Activated CD4-positive, alpha-beta T cell treated with anti-CD3 and anti-CD28 coated beads, Interleukin-2, Interleukin-6, amounts not matched to agents 100 ng/mL and 50 ng/mL, durations not matched to agents 16 hours and 8 hours (primary cell): ENCODE results near the gene GRM6.

Experiments
- DNase-seq: peaks from one replicate; pipeline ENCODE4 v3.0.0-alpha.2; 2020

Gene GRM6

DNA sequence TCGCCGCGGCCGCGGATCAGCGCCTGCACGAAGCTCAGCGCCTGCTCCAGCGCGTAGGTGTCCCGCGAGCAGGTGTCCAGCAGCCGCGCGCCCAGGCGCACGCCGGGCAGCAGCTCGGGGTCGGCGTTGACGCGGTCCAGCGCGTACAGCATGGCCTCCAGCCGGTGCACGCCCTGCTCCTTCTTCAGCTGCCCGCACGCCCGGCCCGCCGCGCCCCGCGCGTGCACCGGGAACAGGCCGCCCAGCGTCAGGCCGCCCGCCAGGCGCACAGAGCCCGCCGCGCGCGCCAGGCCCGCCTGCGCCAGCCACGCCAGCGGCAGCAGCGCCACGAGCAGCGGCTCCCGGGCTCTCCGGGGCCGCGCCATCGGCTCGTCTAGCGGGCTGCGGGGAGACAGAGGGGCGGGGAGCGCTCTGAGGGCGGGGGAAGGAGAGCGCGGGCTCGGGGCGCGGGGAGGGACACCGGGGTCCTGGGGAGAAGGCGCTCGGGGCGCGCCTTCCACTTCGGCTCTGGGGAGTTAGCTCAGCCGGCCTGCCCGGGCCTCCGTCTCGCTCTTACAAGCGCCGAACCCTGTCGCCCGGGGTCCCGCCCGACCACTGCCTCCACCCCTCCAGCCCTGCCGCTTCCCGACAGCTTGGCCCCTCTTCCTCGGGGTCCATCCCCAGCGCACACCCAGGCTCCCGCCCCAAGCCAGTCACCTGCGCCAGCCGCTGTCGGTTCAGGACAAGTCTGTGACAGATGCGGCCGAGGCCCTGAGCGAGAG, at the start of gene GRM6:
Gene GRM6 (minus strand): TSS at position 741 of the 761 bp plus-strand sequence. CDS start 376 bp downstream, at position 365.
- DNase-seq = no peak

DNA sequence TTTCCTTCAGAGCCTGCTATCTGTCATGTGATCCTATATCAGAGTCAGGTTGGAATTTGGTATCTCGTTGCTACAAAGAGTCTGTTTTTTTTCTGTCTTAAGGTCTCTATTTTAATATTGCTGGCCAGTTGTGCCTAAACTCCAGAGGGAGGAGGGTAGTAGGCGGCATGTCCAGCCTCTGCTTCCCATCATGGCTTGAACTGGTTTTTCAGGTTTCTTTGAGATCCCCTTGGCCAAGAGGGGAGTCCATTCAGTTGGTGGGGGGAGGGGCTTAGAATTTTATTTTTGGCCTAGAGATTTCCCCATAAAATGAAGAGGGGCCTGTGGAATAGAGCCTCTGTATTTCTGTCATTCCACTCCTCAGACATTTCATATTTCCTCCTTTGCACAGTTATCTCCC, 49.6 kb upstream of the GRM6 start:
- no peak for DNase-seq

DNA sequence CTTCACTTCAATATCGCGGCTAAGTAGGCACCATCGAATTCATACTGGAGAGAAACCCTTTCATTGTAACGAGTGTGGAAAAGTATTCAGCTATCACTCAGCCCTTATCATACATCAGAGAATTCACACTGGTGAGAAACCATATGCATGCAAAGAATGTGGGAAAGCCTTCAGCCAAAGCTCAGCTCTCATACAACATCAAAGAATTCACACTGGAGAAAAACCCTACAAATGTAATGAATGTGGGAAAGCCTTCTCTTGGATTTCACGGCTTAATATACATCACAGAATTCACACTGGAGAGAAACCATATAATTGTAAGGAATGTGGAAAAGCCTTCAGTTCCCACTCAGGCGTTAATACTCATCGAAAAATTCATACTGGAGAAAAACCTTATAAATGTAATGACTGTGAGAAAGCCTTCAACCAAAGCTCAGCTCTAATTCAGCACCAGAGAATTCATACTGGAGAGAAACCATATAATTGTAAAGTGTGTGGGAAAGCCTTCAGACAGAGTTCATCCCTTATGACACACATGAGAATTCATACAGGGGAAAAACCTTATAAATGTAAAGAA, 38.0 kb upstream of the GRM6 start:
- no peak for DNase-seq

DNA sequence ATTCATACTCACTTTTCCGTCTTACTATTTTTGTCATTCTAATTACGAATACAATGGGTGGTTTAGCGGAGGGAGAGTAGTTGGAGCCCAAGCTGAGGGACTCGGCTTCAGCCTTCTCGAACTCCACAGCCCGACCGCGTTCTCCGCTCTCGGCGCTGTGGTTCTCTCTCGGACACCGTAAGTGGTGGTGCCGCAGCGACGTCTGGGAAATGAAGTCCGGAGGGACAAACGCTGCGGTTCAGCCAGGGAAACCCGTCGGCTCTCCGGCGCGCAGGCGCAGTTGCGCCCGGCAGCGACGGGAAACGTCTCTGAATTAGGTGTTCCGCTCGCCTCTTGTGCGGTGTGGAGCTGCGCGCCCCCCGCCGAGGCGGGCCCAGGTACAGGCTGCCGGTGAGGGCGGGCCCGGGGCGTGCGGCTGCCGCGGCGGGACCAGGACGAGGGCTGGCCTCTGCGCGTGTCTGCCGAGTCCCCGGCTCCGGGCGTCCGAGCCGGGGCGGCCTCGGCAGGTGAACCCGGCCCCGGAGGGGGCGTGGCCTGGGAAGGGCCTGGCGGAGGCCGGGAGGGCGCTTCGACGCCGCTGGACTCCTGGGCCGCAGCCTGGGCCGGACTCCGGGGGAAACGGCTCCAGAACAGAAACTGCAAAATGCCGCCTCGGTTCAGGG, 28.5 kb upstream of the GRM6 start, which contains the start of gene ZNF879:
Gene ZNF879 (plus strand): TSS at position 277 of the 662 bp plus-strand sequence. CDS start 1,201 bp downstream, outside the sequence.
- peak; percentile 93 for DNase-seq

DNA sequence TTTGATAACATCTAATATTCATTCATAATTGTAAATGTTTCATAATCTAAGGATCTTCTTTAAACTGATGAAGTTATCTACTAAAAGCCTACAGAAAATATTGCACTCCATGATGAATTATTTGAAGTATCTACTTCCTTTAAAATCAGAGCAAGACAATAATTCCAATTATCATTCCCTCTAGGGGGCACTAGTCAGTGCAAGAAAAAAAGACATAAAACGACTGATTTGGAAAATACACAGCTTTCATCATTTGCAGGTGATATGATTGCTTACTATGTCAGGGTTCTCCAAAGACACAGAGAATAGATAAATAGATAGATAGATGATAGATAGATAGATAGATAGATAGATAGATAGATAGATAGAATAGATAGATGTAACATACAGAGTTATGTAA, 13.5 kb upstream of the GRM6 start:
- no peak for DNase-seq

DNA sequence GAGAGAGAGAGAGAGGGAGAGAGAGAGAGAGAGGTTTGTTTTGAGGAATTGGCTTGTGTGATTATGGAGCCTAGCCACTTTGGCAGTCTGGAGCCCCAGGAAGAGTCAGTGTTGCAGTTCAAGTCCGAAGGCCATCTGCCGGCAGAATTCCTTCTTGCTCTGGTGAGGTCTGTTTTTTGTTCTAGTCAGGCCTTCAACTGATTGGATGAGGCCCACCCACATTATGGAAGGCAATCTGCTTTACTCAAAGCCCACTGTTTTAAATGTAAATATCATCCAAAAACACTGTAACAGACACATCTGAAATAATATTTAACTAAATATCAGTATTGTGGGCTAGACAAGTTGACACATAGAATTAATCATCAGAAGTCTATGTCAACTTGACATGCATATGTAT, 11.4 kb upstream of the GRM6 start:
- DNase-seq = no peak

DNA sequence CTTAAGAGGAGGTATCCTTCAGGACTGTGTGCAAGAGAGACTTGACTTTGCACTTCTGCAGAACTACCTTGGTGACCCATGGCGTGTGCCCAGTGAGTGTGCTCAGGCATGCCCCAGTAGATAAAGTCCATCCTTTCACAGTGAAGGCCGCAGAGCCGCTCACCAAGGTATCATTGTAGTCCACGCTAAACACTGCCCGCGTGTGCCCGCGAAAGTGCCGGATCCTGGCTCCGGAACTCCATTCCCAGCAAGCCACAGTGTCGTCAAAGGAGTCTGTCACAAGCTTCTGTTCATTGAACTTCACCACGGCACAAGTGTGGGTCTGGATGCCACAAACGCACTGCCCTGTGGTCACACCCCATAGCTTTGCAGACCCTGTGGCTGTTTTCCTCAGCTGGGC, 3.3 kb upstream of the GRM6 start:
- no peak for DNase-seq

DNA sequence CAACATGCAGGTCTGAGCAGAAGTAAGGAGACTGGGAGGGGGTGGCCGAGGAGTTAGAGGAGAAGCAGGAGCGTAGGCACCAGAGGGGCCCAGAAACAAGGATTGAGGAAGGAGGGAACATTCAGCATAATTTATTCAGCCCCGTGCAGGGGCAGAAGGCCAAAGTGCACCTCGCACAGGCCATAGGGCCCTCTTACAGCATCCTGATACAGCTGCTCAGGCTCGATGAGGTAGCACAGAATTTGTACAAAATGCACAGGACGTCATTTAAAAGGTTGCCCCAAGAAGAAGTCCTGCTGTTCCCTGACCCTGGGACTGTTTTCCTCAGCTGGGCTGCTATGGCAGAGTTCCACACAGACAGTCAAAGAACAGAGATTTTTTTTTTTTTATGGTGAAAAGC, 2.1 kb upstream of the GRM6 start:
- DNase-seq = no peak

DNA sequence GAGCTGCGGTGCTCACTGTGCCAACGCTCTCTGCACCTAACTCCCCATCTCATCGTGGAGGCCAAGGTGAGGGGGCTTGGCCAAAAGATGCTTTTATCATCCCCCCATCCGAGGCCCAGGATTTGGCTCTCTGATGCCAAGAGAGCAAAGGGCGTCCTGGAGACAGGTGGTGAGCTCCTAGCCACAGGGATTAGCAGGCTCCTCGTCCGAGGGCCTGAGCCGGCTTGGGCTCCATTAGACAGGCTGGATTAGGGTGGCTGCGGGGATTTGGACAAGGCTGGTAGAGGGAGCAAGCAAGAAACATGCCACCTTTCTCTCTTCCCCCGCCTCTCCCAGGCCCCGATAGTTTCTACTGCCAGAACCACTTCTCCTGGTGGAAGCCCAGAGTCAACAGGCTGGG, 1.0 kb upstream of the GRM6 start:
- no peak for DNase-seq

DNA sequence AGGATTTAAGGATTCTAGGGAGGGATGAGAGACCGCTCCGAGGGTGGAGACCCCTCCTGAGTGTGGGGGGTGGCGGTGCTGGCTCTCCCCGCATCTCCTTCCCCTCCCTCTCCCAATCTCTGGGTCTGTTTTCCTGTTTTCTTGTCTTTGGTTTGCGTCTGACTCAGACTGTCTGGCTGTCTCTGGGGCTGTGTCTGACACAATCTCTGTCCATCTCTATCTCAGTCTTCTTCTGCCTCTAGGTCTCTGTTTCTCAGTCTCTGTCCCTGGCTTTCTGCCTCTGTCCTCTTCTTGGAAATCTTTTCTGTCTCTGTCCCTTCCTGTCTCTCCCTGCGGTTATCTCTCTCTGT, 196 bp upstream of the GRM6 start:
- DNase-seq = no peak

DNA sequence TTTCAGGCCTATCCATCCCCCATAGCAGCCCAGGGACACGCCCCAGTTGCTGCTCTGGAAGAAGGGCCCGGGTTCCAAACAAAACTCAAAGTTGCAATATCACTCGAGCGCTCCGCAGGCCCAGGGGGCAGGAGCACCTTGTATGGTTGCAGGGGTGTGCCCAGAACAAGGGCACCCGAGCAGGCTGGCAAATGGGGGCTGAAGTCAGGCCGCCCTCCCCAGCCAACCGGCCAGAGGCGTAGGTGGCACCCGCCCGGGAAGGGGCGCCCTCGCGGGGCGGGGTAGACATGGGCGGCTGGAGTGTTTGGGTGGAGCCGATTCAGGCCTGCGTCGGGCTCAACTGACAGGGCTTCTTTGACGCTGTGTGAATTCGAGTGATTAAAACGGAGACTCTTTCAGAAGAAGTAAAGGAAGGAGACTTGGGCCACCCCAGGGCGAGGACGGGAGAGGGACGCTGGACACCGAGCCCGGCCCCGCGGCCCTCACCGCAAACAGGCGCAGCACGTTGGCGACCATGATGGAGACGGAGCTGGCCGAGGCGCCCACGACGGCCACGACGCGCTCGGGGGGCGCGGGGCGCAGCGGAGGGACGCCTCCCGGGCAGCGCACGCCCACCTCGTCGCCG, 1.1 kb downstream of the GRM6 start:
- DNase-seq = no peak

DNA sequence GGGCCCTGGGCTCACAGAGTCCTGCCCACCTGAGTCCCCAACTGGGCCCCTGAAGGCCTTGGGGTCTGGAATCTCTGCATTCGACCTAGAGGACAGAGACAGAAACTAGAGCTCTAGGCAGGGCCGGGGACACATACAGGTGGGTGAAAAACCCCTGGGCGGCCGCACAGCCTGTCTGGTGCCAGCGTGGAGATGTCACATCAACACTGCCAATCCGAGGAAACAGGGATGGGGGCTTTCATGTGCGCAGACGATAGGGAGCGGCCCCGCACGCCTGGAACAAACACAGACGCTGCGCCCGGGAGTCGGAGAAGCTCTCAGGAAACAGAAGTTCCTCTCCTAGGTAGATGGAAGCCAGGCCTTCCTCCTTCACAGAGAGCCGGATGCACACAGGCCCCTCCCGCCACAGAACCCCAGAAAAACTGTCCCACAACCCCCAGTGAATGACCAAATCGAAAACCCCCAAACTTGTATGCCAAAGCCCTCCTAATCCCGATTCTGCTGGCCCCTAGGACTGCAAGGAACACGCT, 1.8 kb downstream of the GRM6 start:
- no peak for DNase-seq

DNA sequence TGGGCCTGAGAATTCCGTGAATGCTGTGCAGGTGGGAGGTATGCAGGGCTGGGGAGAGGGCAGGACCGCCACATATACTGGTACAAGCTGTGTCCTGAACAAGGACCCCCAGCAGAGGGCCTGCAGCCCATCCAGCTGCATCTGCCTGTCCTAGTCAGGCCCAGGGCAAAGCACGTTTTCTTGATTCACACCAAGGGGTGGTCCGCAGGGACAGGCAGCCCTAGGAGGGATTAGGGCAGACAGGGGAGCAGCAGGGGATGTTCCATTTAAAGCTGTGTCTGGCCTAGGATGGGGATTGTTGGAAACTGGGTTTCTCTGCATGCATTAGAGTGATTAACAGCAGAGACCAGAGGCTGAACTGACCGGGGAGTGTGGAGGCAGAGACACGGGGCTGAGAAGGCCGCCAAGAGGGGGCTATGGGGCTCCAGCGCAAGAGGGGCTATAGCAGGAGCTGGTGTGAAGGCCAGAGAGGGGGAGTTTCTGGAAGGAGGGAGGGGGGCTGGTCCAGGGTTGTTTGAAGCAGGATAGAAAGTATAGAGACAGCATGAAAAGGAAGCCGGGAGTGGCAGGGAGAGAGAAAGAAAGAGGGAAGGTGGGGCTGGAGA, 2.7 kb downstream of the GRM6 start:
- no peak for DNase-seq

DNA sequence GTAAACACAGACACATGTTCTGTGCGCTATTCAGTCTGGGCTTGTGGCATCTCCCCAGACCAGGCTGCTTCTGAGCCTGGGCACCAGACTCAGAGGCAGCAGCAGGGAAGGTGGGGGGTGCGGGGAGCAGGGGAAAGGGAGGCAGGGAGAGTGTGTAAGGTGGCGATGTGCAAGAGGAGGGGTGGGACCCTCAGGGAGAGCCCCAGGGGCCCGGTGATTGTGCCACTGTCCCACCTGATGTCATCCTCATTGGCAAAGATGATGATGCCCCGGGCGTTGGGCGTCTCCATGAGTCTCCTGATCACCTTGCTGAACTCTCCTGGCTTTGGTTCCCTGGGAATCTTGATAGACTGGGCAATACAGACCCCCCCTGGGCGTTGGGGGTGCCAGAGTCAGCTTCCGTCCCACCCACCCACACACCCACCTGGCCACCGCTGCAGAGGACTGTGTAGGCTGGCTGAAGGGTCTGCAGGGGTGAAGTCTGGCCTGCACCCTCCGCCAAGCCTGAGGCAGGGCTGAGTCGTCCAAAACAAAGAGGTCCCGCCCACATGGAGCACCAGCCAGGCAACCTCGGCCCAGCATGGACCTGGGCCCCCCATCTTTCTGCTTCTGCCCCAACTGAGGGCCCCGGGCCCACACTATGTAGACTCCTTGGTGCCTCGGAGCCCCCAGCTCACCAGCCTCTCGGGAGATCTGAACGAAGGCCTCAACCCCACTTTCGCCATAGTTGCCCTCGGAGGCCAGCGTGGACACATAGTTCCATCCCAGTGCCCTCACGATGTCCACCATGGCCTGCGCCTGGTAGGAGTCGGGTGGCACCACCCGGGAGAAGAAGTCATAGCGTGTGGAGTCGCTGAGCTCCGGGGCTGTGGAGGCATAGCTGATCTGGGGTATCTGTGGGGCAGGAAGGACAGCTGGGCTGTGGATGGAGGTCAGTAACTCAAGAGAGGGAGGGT, 3.7 kb downstream of the GRM6 start:
- DNase-seq = no peak

DNA sequence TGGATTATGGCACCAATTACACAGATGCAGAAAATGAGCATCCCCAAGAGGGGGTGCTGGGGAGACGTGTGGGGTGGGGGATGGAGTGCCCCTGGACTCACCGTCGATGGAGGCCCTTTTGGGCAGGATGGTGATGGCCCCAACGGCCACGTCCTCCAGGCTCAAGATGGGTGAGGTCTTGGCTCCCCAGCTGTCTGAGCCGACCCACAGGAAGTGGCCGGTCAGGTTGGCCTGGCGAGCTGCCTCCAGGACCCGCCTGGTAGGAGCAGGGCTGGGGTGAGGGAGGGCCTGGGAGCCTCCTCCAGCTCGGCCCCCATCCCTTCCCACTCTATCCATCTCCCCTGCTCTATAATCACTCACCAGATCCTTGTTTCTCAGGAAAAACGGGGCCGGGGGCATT, 4.6 kb downstream of the GRM6 start:
- DNase-seq = no peak

DNA sequence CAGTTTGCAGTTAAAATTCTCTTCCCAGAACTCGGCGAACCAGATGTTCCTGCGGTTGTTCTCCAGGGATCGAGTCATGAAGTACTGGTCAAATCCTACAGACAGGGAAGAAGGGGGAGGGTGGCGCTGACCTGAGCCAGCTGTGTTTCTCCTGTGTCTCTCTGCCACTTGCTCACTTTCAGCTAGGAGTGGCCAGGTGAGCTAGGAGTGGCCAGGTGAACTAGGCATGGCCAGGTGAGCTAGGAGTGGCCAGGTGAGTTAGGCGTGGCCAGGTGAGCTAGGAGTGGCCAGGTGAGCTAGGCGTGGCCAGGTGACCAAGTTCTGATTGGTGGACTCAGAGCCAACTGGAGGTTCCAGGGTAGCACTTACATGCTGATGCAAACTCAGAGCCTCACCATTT, 5.8 kb downstream of the GRM6 start:
- no peak for DNase-seq

DNA sequence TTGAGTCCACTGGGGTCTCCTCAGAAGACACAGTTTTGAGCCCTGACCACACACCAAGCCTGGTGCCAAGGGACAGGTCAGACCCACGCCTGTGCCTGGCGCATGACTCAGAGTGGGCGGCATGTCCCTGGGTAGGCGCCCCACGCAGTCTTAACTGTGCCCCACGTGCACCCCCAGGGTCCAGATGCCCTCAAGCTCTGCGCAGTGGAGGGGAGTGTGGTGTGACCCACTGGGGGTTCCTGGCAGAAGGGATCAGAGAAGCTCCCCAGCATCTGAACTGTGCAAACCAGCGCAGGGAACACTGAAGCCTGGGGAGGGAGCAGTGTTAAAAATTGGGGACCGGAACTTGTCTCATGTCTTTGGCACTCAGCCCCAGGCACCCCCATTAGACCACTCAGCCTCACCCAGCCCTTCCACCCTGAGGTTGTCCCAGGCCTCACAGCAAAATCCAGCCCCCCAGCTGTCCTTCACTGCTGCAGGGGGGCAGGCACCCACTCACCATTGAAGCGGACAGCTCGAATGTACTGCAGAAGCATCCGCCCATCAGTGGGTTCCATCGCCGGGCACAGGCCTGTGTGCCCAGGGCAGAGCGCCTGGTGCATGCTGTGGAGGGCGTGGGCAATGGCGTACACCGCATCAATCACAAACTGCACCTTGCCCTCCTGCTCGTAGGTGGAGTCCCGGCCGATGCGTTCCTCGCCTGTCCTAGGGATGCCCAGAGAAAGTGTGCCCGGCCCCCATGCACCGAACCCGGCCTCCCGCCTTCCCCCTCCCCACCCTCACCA, 6.5 kb downstream of the GRM6 start:
- DNase-seq = no peak

DNA sequence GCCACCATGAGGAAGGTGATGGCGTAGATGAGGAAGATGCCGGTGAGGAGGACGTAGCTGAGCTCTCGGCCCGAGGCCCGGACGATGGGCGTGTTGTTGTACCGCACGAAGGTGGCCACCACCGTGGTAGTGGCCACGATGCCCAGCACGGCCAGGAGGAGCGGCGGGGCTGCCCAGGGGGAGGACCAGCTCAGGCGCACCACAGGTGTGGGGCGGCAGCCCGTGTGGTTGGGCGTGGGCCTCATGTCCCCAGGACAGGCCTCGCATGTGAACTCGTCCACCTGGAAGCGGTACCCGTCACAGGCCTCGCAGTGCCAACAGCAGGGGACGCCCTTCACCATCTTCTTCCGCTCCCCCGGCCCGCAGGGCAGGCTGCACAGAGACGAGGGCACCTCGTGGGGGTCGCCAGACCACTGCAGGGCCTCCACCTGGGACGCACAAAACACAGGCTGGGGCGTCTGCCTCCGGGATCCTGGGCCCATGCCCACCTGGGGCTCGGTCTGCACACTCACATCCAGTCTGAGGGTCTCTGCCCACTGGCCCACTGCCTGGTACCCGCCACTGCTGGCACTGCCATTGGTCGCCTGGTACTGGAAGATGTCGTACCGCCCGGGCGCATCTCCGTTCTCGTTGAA, 8.7 kb downstream of the GRM6 start:
- no peak for DNase-seq

DNA sequence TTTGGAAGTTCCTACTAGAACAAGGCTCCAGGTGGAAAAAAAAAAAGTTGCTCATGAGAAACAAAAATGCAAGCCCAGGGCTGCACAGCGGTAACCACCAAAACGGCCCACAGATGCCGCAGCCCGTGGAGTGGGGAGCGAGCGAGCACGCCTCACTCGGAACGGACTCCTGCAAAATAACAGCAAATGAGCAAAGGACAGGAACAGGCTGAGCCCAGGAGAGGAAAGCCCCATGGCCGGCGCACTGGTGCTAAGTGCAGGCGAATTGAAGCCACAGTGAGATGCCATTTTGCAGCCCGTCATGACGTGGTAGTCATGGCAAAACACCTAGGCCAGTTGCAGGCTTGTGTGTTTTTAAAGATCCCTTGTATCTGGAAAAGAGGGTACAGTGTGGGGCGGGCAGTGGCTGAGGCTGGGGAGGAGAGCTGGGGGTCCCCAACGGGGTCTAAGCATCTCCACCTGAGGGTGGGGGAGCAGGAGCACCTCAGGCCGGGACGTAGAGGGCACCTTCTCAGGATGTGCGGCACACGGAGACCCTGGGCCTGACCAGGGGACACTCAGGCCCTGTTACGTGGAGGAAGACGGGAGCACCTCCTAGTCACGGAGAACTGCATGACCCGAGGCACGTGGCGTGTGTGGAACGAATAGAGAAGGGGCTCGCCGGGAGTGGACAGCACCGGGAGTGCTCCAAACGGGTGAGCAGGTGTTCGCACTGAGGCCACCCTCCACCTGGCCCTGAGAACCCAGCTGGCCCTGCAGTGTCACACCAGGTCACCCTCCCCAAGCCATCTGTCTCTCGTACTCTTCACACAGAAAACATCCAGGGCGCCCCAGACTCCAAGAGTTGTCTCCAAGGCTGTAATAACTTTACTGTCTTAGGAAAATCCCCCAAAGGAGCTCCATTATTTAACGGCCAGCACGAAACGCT, 10.7 kb downstream of the GRM6 start:
- DNase-seq = no peak
